Sigmoid colon (tissue), 3 donors: ENCODE results near the gene SERPINB10.

Experiments
- CTCF ChIP-seq, 4 experiments: fragments of 450-650 bp in 3 of 4; fragments of 200-600 bp in 1 of 4; IDR thresholded peaks; one replicate each; pipeline ENCODE4 v1.5.1; 2016 to 2019; ENCODE audit warnings: antibody characterized with exemption in 4 of 4, mild to moderate bottlenecking in 3 of 4, moderate library complexity in 2 of 4
- POLR2A ChIP-seq, 2 donors: fragments of 450-650 bp; IDR thresholded peaks; one replicate each; pipeline ENCODE4 v1.6.1; 2016; ENCODE audit warnings: antibody characterized with exemption in 2 of 2, mild to moderate bottlenecking in 2 of 2, moderate library complexity in 2 of 2

GRCh38 chr18:63868546-63868945 is 39.2 kb upstream of the SERPINB10 start:
- TF ChIP-seq CTCF (IDR thresholded peaks at IDR 0.05) (no peak), POLR2A (IDR thresholded peaks at IDR 0.05) (no peak)
